Body of pancreas (tissue), 4 donors: ENCODE data around the gene ARID1B. TPM values are rescaled to one million over a fixed set of nuclear protein-coding genes. Genes with fewer than 3 reads are reported as not detected.

Source experiments
- ATAC-seq: fragments of 150-250 bp; one replicate; pipeline ENCODE4 v1.9.1; 2016
- DNase-seq, 4 donors: peaks; one replicate each; pipeline ENCODE4 v3.0.0-alpha.2; 2019
- H3K27ac ChIP-seq, 4 donors: fragments of 200-600 bp; sonication (generic); 1 replicate in 3 of 4; 2 replicates in 1 of 4; pipeline versions ENCODE4 v1.5.1 to v1.6.1; 2016 to 2019; ENCODE audit warnings: mild to moderate bottlenecking in 1 of 4, mixed read lengths in 1 of 4, moderate library complexity in 1 of 4
- H3K27me3 ChIP-seq, 2 donors: fragments of 200-600 bp; sonication (generic); one replicate each; pipeline ENCODE4 v1.6.0; 2016; ENCODE audit warnings: mild to moderate bottlenecking in 1 of 2
- H3K36me3 ChIP-seq, 2 donors: fragments of 200-600 bp; sonication (generic); replicated peaks in 1 of 2; 2 replicates each; pipeline ENCODE4 v1.5.1; 2016; ENCODE audit warnings: low read depth in 2 of 2; ENCODE audit not compliant: insufficient read depth in 1 of 2
- H3K4me1 ChIP-seq: fragments of 200-600 bp; sonication (generic); one replicate; pipeline ENCODE4 v1.6.0; 2016
- H3K4me3 ChIP-seq, 2 donors: fragments of 200-600 bp; sonication (generic); 1 replicate in 1 of 2; 2 replicates in 1 of 2; pipeline ENCODE4 v1.5.1; 2016 to 2019
- H3K9me3 ChIP-seq, 3 donors: fragments of 200-600 bp; sonication (generic); 1 replicate in 2 of 3; 2 replicates in 1 of 3; pipeline ENCODE4 v1.5.1; 2016
- POLR2A ChIP-seq, 3 donors: fragments of 450-650 bp; IDR thresholded peaks; one replicate each; pipeline ENCODE4 v1.6.1; 2016; ENCODE audit warnings: antibody characterized with exemption in 3 of 3, mild to moderate bottlenecking in 2 of 3
- WGBS, 2 donors: methylation state at CpG; one replicate each; pipeline ENCODE4 v1.1.5; 2017; 5-methylcytosine and 5-hydroxymethylcytosine counted together
- intact Hi-C: fragments of 100-400 bp; cut with DNase I; formaldehyde crosslinking; loops from one replicate; pipeline ENCODE4 v1.15.1; 2023
- total RNA-seq, 2 donors: library from RNA; depleted of rRNA; stranded (reverse); fragments of >200 nt; gene quantifications; one replicate each; pipeline ENCODE4 v1.1.0, GENCODE V29; 2016
- TF ChIP-seq, protein P1 (sequence below), 7 experiments: fragments of 450-650 bp in 4 of 7; fragments of 200-600 bp in 3 of 7; sonication (generic) in 3 of 7; IDR thresholded peaks; one replicate each; pipeline ENCODE4 v1.5.1; 2016 to 2019; ENCODE audit warnings: antibody characterized with exemption in 7 of 7

Gene ARID1B
- total RNA-seq, 2 donors from 2014 or later = 71.5 to 85.1 TPM

DNA sequence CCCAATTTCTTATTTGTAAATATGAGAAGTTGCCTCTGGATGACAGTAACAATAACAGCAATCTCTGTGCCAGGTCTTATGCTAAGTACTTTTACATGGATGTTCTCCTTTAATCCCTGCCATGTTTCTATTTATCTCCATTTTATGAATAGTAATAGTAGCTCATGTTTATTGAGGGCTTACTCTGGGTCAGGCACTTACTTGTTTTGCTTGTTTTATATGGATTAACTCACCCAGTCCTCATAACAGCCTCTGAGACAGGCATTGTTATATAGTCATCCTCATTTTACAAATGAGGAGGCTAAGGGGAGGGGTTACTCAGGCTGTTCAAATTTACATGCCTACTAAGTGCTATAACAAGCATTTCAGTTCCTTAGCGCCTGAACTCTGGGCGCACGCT, 64.3 kb downstream of the ARID1B start:
- no peak overlapping the region for H3K27ac ChIP-seq
- 98 to 100% methylated on average over 3 of the region's 3 CpGs for WGBS, 2 donors
- H3K9me3 ChIP-seq = no peaks in the 10 kb centered on the region
- H3K4me3 ChIP-seq = no peak overlapping the region
- DNase-seq = no peak
- intact Hi-C loops = no loop called here
- no peak for ATAC-seq
- TF ChIP-seq, protein P1, sequence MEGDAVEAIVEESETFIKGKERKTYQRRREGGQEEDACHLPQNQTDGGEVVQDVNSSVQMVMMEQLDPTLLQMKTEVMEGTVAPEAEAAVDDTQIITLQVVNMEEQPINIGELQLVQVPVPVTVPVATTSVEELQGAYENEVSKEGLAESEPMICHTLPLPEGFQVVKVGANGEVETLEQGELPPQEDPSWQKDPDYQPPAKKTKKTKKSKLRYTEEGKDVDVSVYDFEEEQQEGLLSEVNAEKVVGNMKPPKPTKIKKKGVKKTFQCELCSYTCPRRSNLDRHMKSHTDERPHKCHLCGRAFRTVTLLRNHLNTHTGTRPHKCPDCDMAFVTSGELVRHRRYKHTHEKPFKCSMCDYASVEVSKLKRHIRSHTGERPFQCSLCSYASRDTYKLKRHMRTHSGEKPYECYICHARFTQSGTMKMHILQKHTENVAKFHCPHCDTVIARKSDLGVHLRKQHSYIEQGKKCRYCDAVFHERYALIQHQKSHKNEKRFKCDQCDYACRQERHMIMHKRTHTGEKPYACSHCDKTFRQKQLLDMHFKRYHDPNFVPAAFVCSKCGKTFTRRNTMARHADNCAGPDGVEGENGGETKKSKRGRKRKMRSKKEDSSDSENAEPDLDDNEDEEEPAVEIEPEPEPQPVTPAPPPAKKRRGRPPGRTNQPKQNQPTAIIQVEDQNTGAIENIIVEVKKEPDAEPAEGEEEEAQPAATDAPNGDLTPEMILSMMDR (IDR thresholded peaks at IDR 0.05) = no peak
- TF ChIP-seq POLR2A (IDR thresholded peaks at IDR 0.05) = no peak
- H3K36me3 ChIP-seq = no peaks in the 10 kb centered on the region
- H3K4me1 ChIP-seq = peaks cover 16% of the 10 kb centered on the region
- no peaks in the 10 kb centered on the region for H3K27me3 ChIP-seq

DNA sequence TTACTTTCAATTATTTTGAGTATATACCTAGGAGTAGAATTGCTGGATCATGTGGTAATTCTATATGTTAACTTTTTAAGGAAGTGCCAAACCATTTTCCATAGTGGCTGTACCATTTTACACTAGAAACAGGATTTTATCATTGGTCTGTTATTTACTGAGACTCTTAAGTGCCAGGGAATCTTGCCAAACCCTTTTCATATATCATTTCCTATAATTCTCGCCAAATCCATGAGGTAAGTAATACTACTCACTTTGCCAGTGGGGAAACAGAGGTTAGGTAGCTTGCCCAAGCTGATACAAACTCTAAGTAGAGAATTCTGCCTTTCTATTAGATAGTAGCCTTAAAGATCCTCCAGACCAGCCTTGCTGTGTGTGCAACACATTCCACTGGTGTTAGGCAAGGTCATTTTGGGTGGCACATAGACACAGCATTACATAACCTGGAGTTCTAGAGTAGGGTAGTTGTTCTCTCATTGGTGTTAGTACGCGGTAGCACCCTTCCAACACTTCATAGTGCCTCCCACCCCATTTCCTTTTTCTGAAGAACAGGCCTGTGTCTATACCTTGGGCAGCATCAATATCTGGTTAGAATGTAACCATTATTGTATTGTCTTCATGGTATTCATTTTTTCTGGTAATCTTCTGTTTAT, 65.5 kb downstream of the ARID1B start:
- DNase-seq (no peak), ATAC-seq (no peak)
- Histone ChIP-seq H3K9me3 (no peaks in the 10 kb centered on the region), H3K27me3 (no peaks in the 10 kb centered on the region), H3K36me3 (no peaks in the 10 kb centered on the region), H3K4me3 (no peak overlapping the region), H3K27ac (no peak overlapping the region), H3K4me1 (peaks cover 28% of the 10 kb centered on the region)
- WGBS, 2 donors = 65 to 67% methylated on average over 3 of the region's 3 CpGs
- TF ChIP-seq, protein P1 (IDR thresholded peaks at IDR 0.05) = no peak
- TF ChIP-seq POLR2A (IDR thresholded peaks at IDR 0.05) = no peak
- intact Hi-C loops = no loop called here

DNA sequence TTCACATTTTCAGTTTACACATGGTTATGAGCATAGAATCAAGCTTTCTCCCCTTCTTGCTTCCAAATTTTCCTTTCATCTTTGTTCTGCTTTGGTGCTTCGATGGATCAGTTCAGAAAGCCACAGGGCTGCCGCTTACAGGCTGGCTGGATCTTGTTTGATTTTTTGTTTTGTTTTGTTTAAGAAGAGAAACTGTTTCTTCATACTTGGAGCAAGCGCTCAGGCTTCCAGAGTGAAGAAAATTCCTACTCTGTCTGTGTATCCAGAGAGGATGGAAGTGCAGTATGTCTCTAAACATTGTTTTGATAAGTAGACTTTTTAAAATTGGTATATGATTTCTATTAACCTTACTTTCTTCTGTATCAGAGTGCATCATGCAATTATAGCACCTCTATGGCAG, 66.9 kb downstream of the ARID1B start:
- WGBS, 2 donors = 74 to 92% methylated on average over 3 of the region's 3 CpGs
- Histone ChIP-seq H3K4me1 (peaks cover 41% of the 10 kb centered on the region), H3K36me3 (no peaks in the 10 kb centered on the region), H3K27me3 (no peaks in the 10 kb centered on the region), H3K4me3 (no peak overlapping the region), H3K9me3 (no peaks in the 10 kb centered on the region), H3K27ac (no peak overlapping the region)
- DNase-seq (no peak), ATAC-seq (no peak)
- intact Hi-C loops = no loop called here
- TF ChIP-seq, protein P1 (IDR thresholded peaks at IDR 0.05) = no peak
- TF ChIP-seq POLR2A (IDR thresholded peaks at IDR 0.05) = no peak

DNA sequence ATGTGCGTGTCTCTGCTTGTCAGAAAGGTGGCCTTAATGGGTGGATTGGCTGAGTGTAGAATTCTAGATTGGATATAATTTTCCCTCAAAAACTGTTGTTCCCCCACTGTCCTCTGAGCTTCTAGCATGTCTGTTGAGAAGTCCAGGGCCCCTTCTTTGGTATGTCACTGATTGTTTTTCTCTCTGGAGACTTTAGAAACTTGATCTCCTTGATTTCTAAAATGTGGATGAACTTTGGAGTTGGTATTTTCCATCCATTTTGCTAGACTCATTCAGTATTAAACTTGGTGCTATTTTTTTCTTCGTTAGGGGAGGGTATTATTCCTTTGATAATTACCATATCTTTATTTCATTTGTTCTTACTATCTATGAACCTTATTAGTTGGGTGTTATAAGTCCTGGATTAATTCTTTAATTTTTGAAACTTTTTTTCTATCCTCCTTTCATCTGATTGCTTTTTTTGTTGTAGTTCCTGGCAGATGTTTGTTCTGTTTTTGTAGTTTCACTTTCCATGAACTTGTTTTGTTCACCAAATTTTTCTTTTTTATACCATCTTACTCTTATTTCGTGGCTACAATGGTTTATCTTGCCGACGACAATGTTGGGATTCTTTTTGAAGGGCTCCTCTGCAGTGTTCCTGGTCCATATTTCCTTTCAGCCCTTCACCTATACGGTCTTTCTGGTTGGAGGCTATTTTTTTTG, 68.4 kb downstream of the ARID1B start:
- DNase-seq (no peak), ATAC-seq (no peak)
- H3K27ac ChIP-seq = no peak overlapping the region
- H3K4me3 ChIP-seq = no peak overlapping the region
- peaks cover 41% of the 10 kb centered on the region for H3K4me1 ChIP-seq
- H3K27me3 ChIP-seq = no peaks in the 10 kb centered on the region
- WGBS, 2 donors = 91 to 98% methylated on average over 6 of the region's 6 CpGs
- intact Hi-C loops = no loop called here
- H3K9me3 ChIP-seq = no peaks in the 10 kb centered on the region
- no peaks in the 10 kb centered on the region for H3K36me3 ChIP-seq
- no peak for TF ChIP-seq POLR2A (IDR thresholded peaks at IDR 0.05)
- TF ChIP-seq, protein P1 (IDR thresholded peaks at IDR 0.05) = no peak
